HepG2 (cell line): ENCODE results near the gene RNU11. TPM values are rescaled to one million over a fixed set of nuclear protein-coding genes. Genes with fewer than 3 reads are reported as not detected.

Experiments
- ERF ChIP-seq: IDR thresholded peaks from 2 replicates; pipeline ENCODE4 v1.6.1; 2018; ENCODE audit warnings: missing biosample characterization, missing genetic modification reagents
- ZBTB42 ChIP-seq: sonication (generic); formaldehyde crosslinking; IDR thresholded peaks from 2 replicates; pipeline ENCODE4 v1.5.0; 2020; ENCODE audit warnings: mild to moderate bottlenecking, missing genetic modification reagents
- ZNF501 ChIP-seq: sonication (generic); formaldehyde crosslinking; IDR thresholded peaks from 2 replicates; pipeline ENCODE4 v1.5.1; 2020; ENCODE audit warnings: mild to moderate bottlenecking, moderate library complexity, missing genetic modification reagents
- polyA plus RNA-seq, 8 experiments: library from polyadenylated mRNA; depleted of rRNA in 3 of 8; stranded (reverse) in 7 of 8; unstranded in 1 of 8; fragments of >200 nt; fragmentation: Illumina TruSeq in 4 of 8; extraction: Trizol in 4 of 8; gene quantifications; 2 replicates each; pipeline versions ENCODE4 v1.2.1 to v1.2.3, GENCODE V29; 2011 to 2016; ENCODE audit warnings: low read depth in 4 of 8, missing spikeins in 1 of 8, mixed read lengths in 1 of 8; ENCODE audit not compliant: insufficient read depth in 1 of 8
- total RNA-seq, 5 experiments: library from RNA; depleted of rRNA; stranded (reverse); fragments of >200 nt; fragmentation: Illumina TruSeq; extraction: Trizol; gene quantifications; 2 replicates each; pipeline ENCODE4 v1.2.3, GENCODE V29; 2016; ENCODE audit warnings: low read depth in 1 of 5
- TF ChIP-seq, protein P1 (sequence below): sonication (generic); formaldehyde crosslinking; IDR thresholded peaks from 2 replicates; pipeline ENCODE4 v1.4.0; 2020; ENCODE audit warnings: missing genetic modification reagents, borderline replicate concordance
- TF ChIP-seq, protein P2 (sequence below): sonication (generic); formaldehyde crosslinking; IDR thresholded peaks from 2 replicates; pipeline ENCODE4 v1.8.0; 2022; ENCODE audit warnings: missing genetic modification reagents, mild to moderate bottlenecking, moderate library complexity, borderline replicate concordance

RNU11 gene
- total and polyA plus RNA-seq, 2 of the 13 experiments (the other 11 are each of a cell fraction or from before 2014, with no cell fraction given), result not detected

DNA sequence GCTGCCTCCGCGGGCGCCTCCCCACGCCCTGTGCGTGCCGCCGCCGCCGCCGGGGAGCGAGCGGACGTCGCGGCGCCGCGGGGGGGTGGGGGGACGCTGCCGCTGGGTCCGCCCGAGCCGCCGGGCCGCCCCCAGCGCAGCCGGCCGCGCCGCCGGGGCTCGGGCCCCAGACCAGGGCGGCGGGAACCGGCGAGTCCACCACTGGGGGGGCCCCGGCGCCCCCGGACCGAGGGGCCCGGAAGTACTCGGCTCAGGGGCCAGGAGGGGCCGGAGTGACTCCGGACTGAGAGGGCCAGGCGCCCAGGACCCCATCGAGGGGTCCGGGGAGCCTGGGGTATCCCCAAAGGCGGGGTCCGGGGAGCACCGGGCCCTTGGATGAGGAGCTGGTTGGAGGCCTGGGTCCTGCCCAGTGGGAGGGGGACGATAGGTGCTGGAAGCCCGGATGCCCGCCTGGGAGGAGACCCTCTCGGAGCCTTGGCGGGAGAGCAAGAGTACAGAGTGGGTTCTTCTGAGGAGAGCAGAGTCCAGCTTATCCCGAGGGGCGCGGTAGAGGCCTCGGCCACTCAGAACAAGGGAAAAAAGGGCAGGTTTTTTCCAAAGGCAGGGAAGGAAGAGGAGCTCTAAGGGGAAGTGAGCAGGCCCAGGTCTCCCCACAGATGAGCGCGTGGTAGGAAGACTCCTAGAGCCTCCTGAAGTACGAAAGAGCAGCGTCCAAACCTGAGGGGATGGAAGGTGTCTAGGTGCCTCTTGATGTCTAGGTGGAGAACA is 20.7 kb downstream of the RNU11 start (continued):
- TF ChIP-seq, protein P1, sequence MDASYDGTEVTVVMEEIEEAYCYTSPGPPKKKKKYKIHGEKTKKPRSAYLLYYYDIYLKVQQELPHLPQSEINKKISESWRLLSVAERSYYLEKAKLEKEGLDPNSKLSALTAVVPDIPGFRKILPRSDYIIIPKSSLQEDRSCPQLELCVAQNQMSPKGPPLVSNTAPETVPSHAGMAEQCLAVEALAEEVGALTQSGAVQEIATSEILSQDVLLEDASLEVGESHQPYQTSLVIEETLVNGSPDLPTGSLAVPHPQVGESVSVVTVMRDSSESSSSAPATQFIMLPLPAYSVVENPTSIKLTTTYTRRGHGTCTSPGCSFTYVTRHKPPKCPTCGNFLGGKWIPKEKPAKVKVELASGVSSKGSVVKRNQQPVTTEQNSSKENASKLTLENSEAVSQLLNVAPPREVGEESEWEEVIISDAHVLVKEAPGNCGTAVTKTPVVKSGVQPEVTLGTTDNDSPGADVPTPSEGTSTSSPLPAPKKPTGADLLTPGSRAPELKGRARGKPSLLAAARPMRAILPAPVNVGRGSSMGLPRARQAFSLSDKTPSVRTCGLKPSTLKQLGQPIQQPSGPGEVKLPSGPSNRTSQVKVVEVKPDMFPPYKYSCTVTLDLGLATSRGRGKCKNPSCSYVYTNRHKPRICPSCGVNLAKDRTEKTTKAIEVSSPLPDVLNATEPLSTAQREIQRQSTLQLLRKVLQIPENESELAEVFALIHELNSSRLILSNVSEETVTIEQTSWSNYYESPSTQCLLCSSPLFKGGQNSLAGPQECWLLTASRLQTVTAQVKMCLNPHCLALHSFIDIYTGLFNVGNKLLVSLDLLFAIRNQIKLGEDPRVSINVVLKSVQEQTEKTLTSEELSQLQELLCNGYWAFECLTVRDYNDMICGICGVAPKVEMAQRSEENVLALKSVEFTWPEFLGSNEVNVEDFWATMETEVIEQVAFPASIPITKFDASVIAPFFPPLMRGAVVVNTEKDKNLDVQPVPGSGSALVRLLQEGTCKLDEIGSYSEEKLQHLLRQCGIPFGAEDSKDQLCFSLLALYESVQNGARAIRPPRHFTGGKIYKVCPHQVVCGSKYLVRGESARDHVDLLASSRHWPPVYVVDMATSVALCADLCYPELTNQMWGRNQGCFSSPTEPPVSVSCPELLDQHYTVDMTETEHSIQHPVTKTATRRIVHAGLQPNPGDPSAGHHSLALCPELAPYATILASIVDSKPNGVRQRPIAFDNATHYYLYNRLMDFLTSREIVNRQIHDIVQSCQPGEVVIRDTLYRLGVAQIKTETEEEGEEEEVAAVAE (CRISPR knock-in tag), result 0 out of 2 replicates have a peak, but pooled peaks have one; percentile 17
- TF ChIP-seq, protein P2, sequence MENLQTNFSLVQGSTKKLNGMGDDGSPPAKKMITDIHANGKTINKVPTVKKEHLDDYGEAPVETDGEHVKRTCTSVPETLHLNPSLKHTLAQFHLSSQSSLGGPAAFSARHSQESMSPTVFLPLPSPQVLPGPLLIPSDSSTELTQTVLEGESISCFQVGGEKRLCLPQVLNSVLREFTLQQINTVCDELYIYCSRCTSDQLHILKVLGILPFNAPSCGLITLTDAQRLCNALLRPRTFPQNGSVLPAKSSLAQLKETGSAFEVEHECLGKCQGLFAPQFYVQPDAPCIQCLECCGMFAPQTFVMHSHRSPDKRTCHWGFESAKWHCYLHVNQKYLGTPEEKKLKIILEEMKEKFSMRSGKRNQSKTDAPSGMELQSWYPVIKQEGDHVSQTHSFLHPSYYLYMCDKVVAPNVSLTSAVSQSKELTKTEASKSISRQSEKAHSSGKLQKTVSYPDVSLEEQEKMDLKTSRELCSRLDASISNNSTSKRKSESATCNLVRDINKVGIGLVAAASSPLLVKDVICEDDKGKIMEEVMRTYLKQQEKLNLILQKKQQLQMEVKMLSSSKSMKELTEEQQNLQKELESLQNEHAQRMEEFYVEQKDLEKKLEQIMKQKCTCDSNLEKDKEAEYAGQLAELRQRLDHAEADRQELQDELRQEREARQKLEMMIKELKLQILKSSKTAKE, result no peak
- TF ChIP-seq ZBTB42 (CRISPR knock-in tag) (no peak), ZNF501 (CRISPR knock-in tag) (0 out of 2 replicates have a peak, but pooled peaks have one; percentile 24), ERF (0 out of 2 replicates have a peak, but pooled peaks have one; percentile 17)
